ENCODE results near the gene CDK10.
"Not testable (repeated sequence)": the region's sequence is repeated elsewhere in the genome, so short reads cannot be mapped to it uniquely, and the experiment has no call there.

The CDK10 gene

GRCh38 chr16:89664238-89664637 lies 22.3 kb upstream of the CDK10 start:
- in situ Hi-C loops (cut with MboI; ENCODE audit: low pct_unique_long_range_greater_than_20kb, low sequenced_read_pairs); DNase-seq: not testable (repeated sequence)

- DNase-seq = peak; percentile 35
- in situ Hi-C loops (cut with MboI; ENCODE audit: low pct_unique_long_range_greater_than_20kb, low sequenced_read_pairs) = not testable (repeated sequence)
Observed at GRCh38 chr16:89667000-89667399, 19.5 kb upstream of the CDK10 start.

- DNase-seq = no peak
- in situ Hi-C loops (cut with MboI; ENCODE audit: low pct_unique_long_range_greater_than_20kb, low sequenced_read_pairs) = no loop called here
Observed at GRCh38 chr16:89667633-89668032, 18.9 kb upstream of the CDK10 start.

GRCh38 chr16:89668790-89669158 lies 17.7 kb upstream of the CDK10 start:
- in situ Hi-C loops (cut with MboI; ENCODE audit: low pct_unique_long_range_greater_than_20kb, low sequenced_read_pairs) = no loop called here

GRCh38 chr16:89669755-89670154 lies 16.7 kb upstream of the CDK10 start:
- DNase-seq = no peak
- in situ Hi-C loops (cut with MboI; ENCODE audit: low pct_unique_long_range_greater_than_20kb, low sequenced_read_pairs) = no loop called here

More at GRCh38 chr16:89668790-89669158, 17.7 kb upstream of the CDK10 start:
- no peak for DNase-seq

GRCh38 chr16:89670496-89671431 lies 15.7 kb upstream of the CDK10 start:
- no peak for DNase-seq
- in situ Hi-C loops (cut with MboI; ENCODE audit: low pct_unique_long_range_greater_than_20kb, low sequenced_read_pairs) = no loop called here

GRCh38 chr16:89671565-89671964 lies 14.9 kb upstream of the CDK10 start:
- in situ Hi-C loops (cut with MboI; ENCODE audit: low pct_unique_long_range_greater_than_20kb, low sequenced_read_pairs); DNase-seq: not testable (repeated sequence)

- in situ Hi-C loops (cut with MboI; ENCODE audit: low pct_unique_long_range_greater_than_20kb, low sequenced_read_pairs) = no loop called here
- DNase-seq = no peak
Observed at GRCh38 chr16:89672177-89672941, 14.1 kb upstream of the CDK10 start.

GRCh38 chr16:89678258-89678657 lies 8.2 kb upstream of the CDK10 start:
- in situ Hi-C loops (cut with MboI; ENCODE audit: low pct_unique_long_range_greater_than_20kb, low sequenced_read_pairs) = no loop called here
- DNase-seq = peak; percentile 44

GRCh38 chr16:89685916-89686315 lies 573 bp upstream of the CDK10 start:
- in situ Hi-C loops (cut with MboI; ENCODE audit: low pct_unique_long_range_greater_than_20kb, low sequenced_read_pairs) = no loop called here
- DNase-seq = no peak

- DNase-seq = peak; percentile 51
Observed at GRCh38 chr16:89687092-89687940, 827 bp downstream of the CDK10 start.

GRCh38 chr16:89688395-89688794 lies 1.9 kb downstream of the CDK10 start:
- in situ Hi-C loops (cut with MboI; ENCODE audit: low pct_unique_long_range_greater_than_20kb, low sequenced_read_pairs) = no loop called here
- DNase-seq = no peak

More at GRCh38 chr16:89687092-89687940, 827 bp downstream of the CDK10 start:
- in situ Hi-C loops (cut with MboI; ENCODE audit: low pct_unique_long_range_greater_than_20kb, low sequenced_read_pairs) = no loop called here

GRCh38 chr16:89689142-89689541 lies 2.7 kb downstream of the CDK10 start:
- no peak for DNase-seq
- in situ Hi-C loops (cut with MboI; ENCODE audit: low pct_unique_long_range_greater_than_20kb, low sequenced_read_pairs) = no loop called here

GRCh38 chr16:89689621-89690020 lies 3.1 kb downstream of the CDK10 start:
- in situ Hi-C loops (cut with MboI; ENCODE audit: low pct_unique_long_range_greater_than_20kb, low sequenced_read_pairs); DNase-seq: not testable (repeated sequence)

- DNase-seq = no peak
- in situ Hi-C loops (cut with MboI; ENCODE audit: low pct_unique_long_range_greater_than_20kb, low sequenced_read_pairs) = no loop called here
Observed at GRCh38 chr16:89690392-89690901, 4.0 kb downstream of the CDK10 start.

- DNase-seq = no peak
- in situ Hi-C loops (cut with MboI; ENCODE audit: low pct_unique_long_range_greater_than_20kb, low sequenced_read_pairs) = no loop called here
Observed at GRCh38 chr16:89691231-89691985, 4.9 kb downstream of the CDK10 start.

GRCh38 chr16:89691986-89692569 lies 5.6 kb downstream of the CDK10 start:
- in situ Hi-C loops (cut with MboI; ENCODE audit: low pct_unique_long_range_greater_than_20kb, low sequenced_read_pairs) = no loop called here
- no peak for DNase-seq

GRCh38 chr16:89693289-89693731 lies 6.8 kb downstream of the CDK10 start:
- in situ Hi-C loops (cut with MboI; ENCODE audit: low pct_unique_long_range_greater_than_20kb, low sequenced_read_pairs) = no loop called here
- no peak for DNase-seq

Measured in KBM-7 (cell line).